ENCODE measurements around the gene GTF2A1. TPM values are rescaled to one million over a fixed set of nuclear protein-coding genes. Genes with fewer than 3 reads are reported as not detected.

The GTF2A1 gene
- total and polyA plus RNA-seq, 4 donors: 4.5 to 40.8 (median 16.7) TPM

DNA sequence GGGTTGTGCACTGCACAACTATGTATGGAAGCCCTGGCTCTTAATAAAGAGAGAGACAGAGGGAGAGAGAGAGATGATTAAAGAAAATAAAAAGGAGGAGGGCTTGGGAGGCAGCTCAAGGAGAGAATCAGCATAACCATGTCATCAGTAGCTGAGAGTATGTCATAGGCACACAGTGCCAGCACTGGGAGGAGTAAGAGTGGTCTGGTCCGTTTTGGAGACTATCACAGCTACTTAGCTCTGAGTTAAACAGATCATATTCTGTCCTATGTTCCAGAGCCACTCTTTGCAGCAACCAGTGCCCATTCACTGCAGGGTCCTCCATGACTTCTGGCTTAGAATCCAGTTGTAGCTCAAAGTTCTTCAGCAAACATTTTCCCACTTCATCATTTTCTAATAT, 59.0 kb downstream of the GTF2A1 start:
- Histone ChIP-seq H3K27me3 (ENCODE audit: control insufficient read depth in 3 of 3, insufficient read depth in 3 of 3, low read length in 2 of 3) (no peaks in the 10 kb centered on the region), H3K4me1 (ENCODE audit: control insufficient read depth in 5 of 5, insufficient read depth in 5 of 5, low read length in 5 of 5) (peaks cover 0 to 2% (median 0%) of the 10 kb centered on the region in 5 donors), H3K9ac (ENCODE audit: insufficient read depth in 1 of 2, low read length in 2 of 2) (no peak overlapping the region), H3K9me3 (ENCODE audit: control insufficient read depth in 4 of 4, insufficient read depth in 3 of 4, low read length in 3 of 4) (peaks cover 0 to 2% (median 0%) of the 10 kb centered on the region in 4 donors), H3K36me3 (ENCODE audit: control insufficient read depth in 4 of 4, insufficient read depth in 4 of 4, low read length in 4 of 4) (no peaks in the 10 kb centered on the region), H3K4me3 (no peak overlapping the region), H3K27ac (ENCODE audit: low read depth in 1 of 2, low read length in 1 of 2) (no peak overlapping the region)
- no peak for DNase-seq
- TF ChIP-seq, protein P1, sequence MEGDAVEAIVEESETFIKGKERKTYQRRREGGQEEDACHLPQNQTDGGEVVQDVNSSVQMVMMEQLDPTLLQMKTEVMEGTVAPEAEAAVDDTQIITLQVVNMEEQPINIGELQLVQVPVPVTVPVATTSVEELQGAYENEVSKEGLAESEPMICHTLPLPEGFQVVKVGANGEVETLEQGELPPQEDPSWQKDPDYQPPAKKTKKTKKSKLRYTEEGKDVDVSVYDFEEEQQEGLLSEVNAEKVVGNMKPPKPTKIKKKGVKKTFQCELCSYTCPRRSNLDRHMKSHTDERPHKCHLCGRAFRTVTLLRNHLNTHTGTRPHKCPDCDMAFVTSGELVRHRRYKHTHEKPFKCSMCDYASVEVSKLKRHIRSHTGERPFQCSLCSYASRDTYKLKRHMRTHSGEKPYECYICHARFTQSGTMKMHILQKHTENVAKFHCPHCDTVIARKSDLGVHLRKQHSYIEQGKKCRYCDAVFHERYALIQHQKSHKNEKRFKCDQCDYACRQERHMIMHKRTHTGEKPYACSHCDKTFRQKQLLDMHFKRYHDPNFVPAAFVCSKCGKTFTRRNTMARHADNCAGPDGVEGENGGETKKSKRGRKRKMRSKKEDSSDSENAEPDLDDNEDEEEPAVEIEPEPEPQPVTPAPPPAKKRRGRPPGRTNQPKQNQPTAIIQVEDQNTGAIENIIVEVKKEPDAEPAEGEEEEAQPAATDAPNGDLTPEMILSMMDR (IDR thresholded peaks at IDR 0.05; ENCODE audit: control extremely low read depth, extremely low read depth): no peak
- 55 to 85% methylated on average over 1 of the region's 1 CpG for WGBS, 2 donors
- no peak for ATAC-seq (ENCODE audit: insufficient read depth, low FRiP score)

DNA sequence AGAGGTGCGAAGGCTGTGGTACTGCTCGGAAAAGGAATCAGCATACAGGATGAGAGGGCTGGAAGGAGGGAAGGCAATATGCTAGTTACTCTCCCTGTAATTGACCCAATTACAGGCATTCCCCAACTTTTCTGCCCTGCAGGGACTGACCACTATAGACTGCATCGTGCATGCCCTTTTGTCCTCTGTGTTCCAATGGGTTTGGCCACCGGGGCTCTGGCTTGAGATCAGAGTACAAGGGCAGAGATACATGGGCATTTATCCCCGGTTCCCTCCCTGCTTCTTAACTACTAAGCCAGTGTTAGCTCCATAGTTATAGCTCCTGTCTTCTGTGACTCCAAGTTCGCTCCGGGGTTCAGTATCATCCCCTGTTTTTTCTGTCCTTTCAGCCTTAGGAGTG, 59.7 kb downstream of the GTF2A1 start:
- 92 to 93% methylated on average over 7 of the region's 7 CpGs for WGBS, 2 donors
- Histone ChIP-seq H3K4me1 (ENCODE audit: control insufficient read depth in 5 of 5, insufficient read depth in 5 of 5, low read length in 5 of 5) (peaks cover 0 to 2% (median 0%) of the 10 kb centered on the region in 5 donors), H3K4me3 (no peak overlapping the region), H3K36me3 (ENCODE audit: control insufficient read depth in 4 of 4, insufficient read depth in 4 of 4, low read length in 4 of 4) (no peaks in the 10 kb centered on the region), H3K27me3 (ENCODE audit: control insufficient read depth in 3 of 3, insufficient read depth in 3 of 3, low read length in 2 of 3) (no peaks in the 10 kb centered on the region), H3K9me3 (ENCODE audit: control insufficient read depth in 4 of 4, insufficient read depth in 3 of 4, low read length in 3 of 4) (peaks cover 0 to 2% (median 0%) of the 10 kb centered on the region in 4 donors), H3K27ac (ENCODE audit: low read depth in 1 of 2, low read length in 1 of 2) (no peak overlapping the region), H3K9ac (ENCODE audit: insufficient read depth in 1 of 2, low read length in 2 of 2) (no peak overlapping the region)
- no peak for ATAC-seq (ENCODE audit: insufficient read depth, low FRiP score)
- no peak for DNase-seq
- TF ChIP-seq, protein P1 (IDR thresholded peaks at IDR 0.05; ENCODE audit: control extremely low read depth, extremely low read depth): no peak

DNA sequence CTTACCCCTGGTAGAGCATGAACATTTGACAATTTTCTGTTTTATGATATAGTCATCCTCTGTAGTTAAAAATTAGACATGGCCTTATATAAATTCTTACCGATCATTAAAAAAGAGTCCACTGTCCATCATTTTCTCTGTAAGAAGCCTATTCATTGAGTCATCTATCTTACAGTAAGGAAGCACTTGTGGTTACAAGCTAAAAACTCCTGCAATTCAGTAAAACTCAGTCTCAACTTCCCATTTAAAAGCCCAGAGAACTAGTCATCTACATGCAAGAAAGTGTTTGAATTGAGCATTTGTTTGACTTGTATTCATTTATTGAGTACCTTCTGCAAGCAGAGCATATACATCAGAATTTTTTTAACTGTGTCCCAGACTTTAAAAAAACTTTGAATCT, 63.3 kb downstream of the GTF2A1 start:
- Histone ChIP-seq H3K9ac (ENCODE audit: insufficient read depth in 1 of 2, low read length in 2 of 2) (no peak overlapping the region), H3K27me3 (ENCODE audit: control insufficient read depth in 3 of 3, insufficient read depth in 3 of 3, low read length in 2 of 3) (no peaks in the 10 kb centered on the region), H3K27ac (ENCODE audit: low read depth in 1 of 2, low read length in 1 of 2) (no peak overlapping the region), H3K36me3 (ENCODE audit: control insufficient read depth in 4 of 4, insufficient read depth in 4 of 4, low read length in 4 of 4) (no peaks in the 10 kb centered on the region), H3K4me3 (no peak overlapping the region), H3K4me1 (ENCODE audit: control insufficient read depth in 5 of 5, insufficient read depth in 5 of 5, low read length in 5 of 5) (no peaks in the 10 kb centered on the region), H3K9me3 (ENCODE audit: control insufficient read depth in 4 of 4, insufficient read depth in 3 of 4, low read length in 3 of 4) (peaks cover 0 to 2% (median 0%) of the 10 kb centered on the region in 4 donors)
- TF ChIP-seq, protein P1 (IDR thresholded peaks at IDR 0.05; ENCODE audit: control extremely low read depth, extremely low read depth): no peak
- ATAC-seq (ENCODE audit: insufficient read depth, low FRiP score) (no peak), DNase-seq (no peak)
- 47 to 73% methylated on average over 1 of the region's 1 CpG for whole genome bisulfite sequencing, 2 donors

DNA sequence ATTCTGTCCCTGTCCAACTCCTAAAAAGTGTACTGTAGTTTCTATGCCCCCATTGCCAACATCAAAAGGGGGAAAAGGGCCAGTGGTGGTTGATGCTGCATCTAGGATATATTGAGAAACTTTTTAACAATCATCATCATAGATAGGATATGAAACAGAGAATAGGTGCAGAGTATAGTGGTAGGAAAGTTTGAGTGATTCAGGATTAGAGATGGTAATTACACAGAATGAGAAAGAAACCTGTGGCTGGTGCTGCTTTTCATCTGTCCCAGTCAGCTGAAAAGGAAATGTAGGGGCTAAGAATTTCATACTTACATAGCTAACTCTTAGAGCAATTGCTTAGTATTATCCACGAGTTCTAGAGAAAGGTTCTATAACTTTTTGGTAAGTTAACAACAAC, 67.6 kb downstream of the GTF2A1 start:
- DNase-seq: no peak
- TF ChIP-seq, protein P1 (IDR thresholded peaks at IDR 0.05; ENCODE audit: control extremely low read depth, extremely low read depth): no peak
- no peak overlapping the region for H3K9ac ChIP-seq (ENCODE audit: insufficient read depth in 1 of 2, low read length in 2 of 2)
- no peak overlapping the region for H3K27ac ChIP-seq (ENCODE audit: low read depth in 1 of 2, low read length in 1 of 2)
- ATAC-seq (ENCODE audit: insufficient read depth, low FRiP score): no peak
- H3K36me3 ChIP-seq (ENCODE audit: control insufficient read depth in 4 of 4, insufficient read depth in 4 of 4, low read length in 4 of 4): no peaks in the 10 kb centered on the region
- no peaks in the 10 kb centered on the region for H3K27me3 ChIP-seq (ENCODE audit: control insufficient read depth in 3 of 3, insufficient read depth in 3 of 3, low read length in 2 of 3)
- H3K9me3 ChIP-seq (ENCODE audit: control insufficient read depth in 4 of 4, insufficient read depth in 3 of 4, low read length in 3 of 4): no peaks in the 10 kb centered on the region
- 78 to 92% methylated on average over 1 of the region's 1 CpG for WGBS, 2 donors
- no peak overlapping the region for H3K4me3 ChIP-seq
- H3K4me1 ChIP-seq (ENCODE audit: control insufficient read depth in 5 of 5, insufficient read depth in 5 of 5, low read length in 5 of 5): no peaks in the 10 kb centered on the region

Data from lung (tissue), 12 donors.